Measurements from ENCODE around the gene UNC5A. TPM values are rescaled to one million over a fixed set of nuclear protein-coding genes. Genes with fewer than 3 reads are reported as not detected.

The UNC5A gene
- total RNA-seq, 1 donor from 2014 or later: 2.8 TPM

GRCh38 chr5:176851871-176852658 lies 41.7 kb downstream of the UNC5A start:
- no peaks in the 10 kb centered on the region for H3K36me3 Mint-ChIP-seq (ENCODE audit: insufficient read depth)
- TF ChIP-seq CTCF (IDR thresholded peaks at IDR 0.05; ENCODE audit: unreplicated experiment): no peak
- no peak overlapping the region for H3K4me3 Mint-ChIP-seq (ENCODE audit: low read depth)
- no peaks in the 10 kb centered on the region for H3K9me3 Mint-ChIP-seq (ENCODE audit: low read depth)
- H3K27ac Mint-ChIP-seq: peak overlapping the region; percentile 8
- H3K27me3 Mint-ChIP-seq: peaks cover 25% of the 10 kb centered on the region
- DNase-seq (ENCODE audit: low spot score, unreplicated experiment): no peak
- no peaks in the 10 kb centered on the region for H3K4me1 Mint-ChIP-seq (ENCODE audit: low read depth)

- H3K27ac Mint-ChIP-seq: no peak overlapping the region
Measured at GRCh38 chr5:176853151-176853778, 42.9 kb downstream of the UNC5A start.

GRCh38 chr5:176854164-176854563 lies 43.8 kb downstream of the UNC5A start:
- peaks cover 38% of the 10 kb centered on the region for H3K27me3 Mint-ChIP-seq
- H3K4me1 Mint-ChIP-seq (ENCODE audit: low read depth): no peaks in the 10 kb centered on the region
- DNase-seq (ENCODE audit: low spot score, unreplicated experiment): no peak
- TF ChIP-seq CTCF (IDR thresholded peaks at IDR 0.05; ENCODE audit: unreplicated experiment): no peak
- no peak overlapping the region for H3K27ac Mint-ChIP-seq
- no peak overlapping the region for H3K4me3 Mint-ChIP-seq (ENCODE audit: low read depth)
- no peaks in the 10 kb centered on the region for H3K9me3 Mint-ChIP-seq (ENCODE audit: low read depth)
- no peaks in the 10 kb centered on the region for H3K36me3 Mint-ChIP-seq (ENCODE audit: insufficient read depth)

More at GRCh38 chr5:176853151-176853778, 42.9 kb downstream of the UNC5A start:
- H3K27me3 Mint-ChIP-seq: peaks cover 35% of the 10 kb centered on the region
- no peak for TF ChIP-seq CTCF (IDR thresholded peaks at IDR 0.05; ENCODE audit: unreplicated experiment)
- H3K4me1 Mint-ChIP-seq (ENCODE audit: low read depth): no peaks in the 10 kb centered on the region
- no peaks in the 10 kb centered on the region for H3K9me3 Mint-ChIP-seq (ENCODE audit: low read depth)
- no peak for DNase-seq (ENCODE audit: low spot score, unreplicated experiment)
- no peak overlapping the region for H3K4me3 Mint-ChIP-seq (ENCODE audit: low read depth)
- H3K36me3 Mint-ChIP-seq (ENCODE audit: insufficient read depth): no peaks in the 10 kb centered on the region

GRCh38 chr5:176855598-176855997 lies 45.2 kb downstream of the UNC5A start:
- Mint-ChIP-seq H3K27ac (no peak overlapping the region), H3K36me3 (ENCODE audit: insufficient read depth) (no peaks in the 10 kb centered on the region), H3K9me3 (ENCODE audit: low read depth) (no peaks in the 10 kb centered on the region), H3K27me3 (peaks cover 34% of the 10 kb centered on the region), H3K4me3 (ENCODE audit: low read depth) (no peak overlapping the region), H3K4me1 (ENCODE audit: low read depth) (no peaks in the 10 kb centered on the region)
- DNase-seq (ENCODE audit: low spot score, unreplicated experiment): no peak
- no peak for TF ChIP-seq CTCF (IDR thresholded peaks at IDR 0.05; ENCODE audit: unreplicated experiment)

- no peak for DNase-seq (ENCODE audit: low spot score, unreplicated experiment)
- H3K4me1 Mint-ChIP-seq (ENCODE audit: low read depth): no peaks in the 10 kb centered on the region
- no peaks in the 10 kb centered on the region for H3K9me3 Mint-ChIP-seq (ENCODE audit: low read depth)
- no peak overlapping the region for H3K4me3 Mint-ChIP-seq (ENCODE audit: low read depth)
- TF ChIP-seq CTCF (IDR thresholded peaks at IDR 0.05; ENCODE audit: unreplicated experiment): no peak
- peaks cover 34% of the 10 kb centered on the region for H3K27me3 Mint-ChIP-seq
- H3K27ac Mint-ChIP-seq: no peak overlapping the region
- no peaks in the 10 kb centered on the region for H3K36me3 Mint-ChIP-seq (ENCODE audit: insufficient read depth)
Measured at GRCh38 chr5:176856746-176857145, 46.4 kb downstream of the UNC5A start.

All from progenitor cell of endocrine pancreas (in vitro differentiated cells).